Epidermal melanocyte (primary cell): Measurements from ENCODE around the gene ST6GALNAC1.
"Not testable (repeated sequence)": the region's sequence is repeated elsewhere in the genome, so short reads cannot be mapped to it uniquely, and the experiment has no call there.

Experiments
- DNase-seq: peaks from one replicate; pipeline ENCODE4 v3.0.0; 2011; ENCODE audit warnings: low spot score; ENCODE audit not compliant: insufficient read length

The ST6GALNAC1 gene

GRCh38 chr17:76612977-76613851, 30.3 kb downstream of the ST6GALNAC1 start:
- DNase-seq = no peak

- no peak for DNase-seq
Measured at GRCh38 chr17:76612465-76612864, 31.1 kb downstream of the ST6GALNAC1 start.

- DNase-seq = no peak
Measured at GRCh38 chr17:76611758-76612157, 31.8 kb downstream of the ST6GALNAC1 start.

- DNase-seq = not testable (repeated sequence)
Measured at GRCh38 chr17:76611080-76611749, 32.3 kb downstream of the ST6GALNAC1 start.

GRCh38 chr17:76606685-76607084, 36.9 kb downstream of the ST6GALNAC1 start:
- not testable (repeated sequence) for DNase-seq

- no peak for DNase-seq
Measured at GRCh38 chr17:76601065-76601464, 42.5 kb downstream of the ST6GALNAC1 start.

- DNase-seq = no peak
Measured at GRCh38 chr17:76599694-76600460, 43.7 kb downstream of the ST6GALNAC1 start.

- DNase-seq = no peak
Measured at GRCh38 chr17:76598004-76598439, 45.5 kb downstream of the ST6GALNAC1 start.

- no peak for DNase-seq
Measured at GRCh38 chr17:76597156-76598003, 46.2 kb downstream of the ST6GALNAC1 start.

GRCh38 chr17:76594690-76595089, 48.9 kb downstream of the ST6GALNAC1 start:
- no peak for DNase-seq

- DNase-seq = no peak
Measured at GRCh38 chr17:76593959-76594358, 49.6 kb downstream of the ST6GALNAC1 start.

GRCh38 chr17:76593384-76593826, 50.2 kb downstream of the ST6GALNAC1 start:
- DNase-seq = no peak

- DNase-seq = no peak
Measured at GRCh38 chr17:76588182-76588581, 55.4 kb downstream of the ST6GALNAC1 start.

GRCh38 chr17:76586741-76587487, 56.6 kb downstream of the ST6GALNAC1 start:
- no peak for DNase-seq

- DNase-seq = no peak
Measured at GRCh38 chr17:76585649-76586593, 57.6 kb downstream of the ST6GALNAC1 start, which contains the start of gene ST6GALNAC2. ST6GALNAC2 (minus strand) TSS chr17:76585860; CDS start chr17:76585808, 52 bp downstream.

- DNase-seq = no peak
Measured at GRCh38 chr17:76585033-76585648, 58.4 kb downstream of the ST6GALNAC1 start.

GRCh38 chr17:76584427-76585032, 59.0 kb downstream of the ST6GALNAC1 start:
- DNase-seq = no peak

GRCh38 chr17:76582660-76583059, 60.9 kb downstream of the ST6GALNAC1 start:
- no peak for DNase-seq
